ENCODE results near the gene RNPEPL1.

Gene RNPEPL1

GRCh38 chr2:240624011-240624949 lies 56.0 kb downstream of the RNPEPL1 start:
- peak; percentile 22 for DNase-seq (ENCODE audit: low read depth, low spot score)

- DNase-seq (ENCODE audit: low read depth, low spot score), result peak; percentile 41
Observed at GRCh38 chr2:240624950-240625621, 56.8 kb downstream of the RNPEPL1 start, which contains the start of gene GPR35. Gene GPR35 (plus strand): TSS chr2:240625480. CDS start chr2:240629953, 4,473 bp downstream.

GRCh38 chr2:240626531-240627300 lies 58.4 kb downstream of the RNPEPL1 start:
- no peak for DNase-seq (ENCODE audit: low read depth, low spot score)

- DNase-seq (ENCODE audit: low read depth, low spot score), result no peak
Observed at GRCh38 chr2:240627736-240628506, 59.6 kb downstream of the RNPEPL1 start.

- DNase-seq (ENCODE audit: low read depth, low spot score), result no peak
Observed at GRCh38 chr2:240628507-240628807, 60.2 kb downstream of the RNPEPL1 start.

GRCh38 chr2:240628808-240629618 lies 60.7 kb downstream of the RNPEPL1 start:
- DNase-seq (ENCODE audit: low read depth, low spot score), result no peak

GRCh38 chr2:240629619-240629967 lies 61.3 kb downstream of the RNPEPL1 start:
- DNase-seq (ENCODE audit: low read depth, low spot score), result no peak

GRCh38 chr2:240629968-240630770 lies 61.9 kb downstream of the RNPEPL1 start:
- no peak for DNase-seq (ENCODE audit: low read depth, low spot score)
